ENCODE data around the gene MSH4.
"Not testable (repeated sequence)": the region's sequence is repeated elsewhere in the genome, so short reads cannot be mapped to it uniquely, and the experiment has no call there.

Gene MSH4

GRCh38 chr1:75811211-75811981, 14.7 kb downstream of the MSH4 start:
- TF ChIP-seq CTCF (IDR thresholded peaks at IDR 0.05; ENCODE audit: low read depth, low read length, poor library complexity, severe bottlenecking): no peak
- TF ChIP-seq EZH2phosphoT487 (IDR thresholded peaks at IDR 0.05; ENCODE audit: borderline replicate concordance, low read length): no peak
- no peaks in the 10 kb centered on the region for H3K27me3 ChIP-seq (ENCODE audit: control insufficient read depth, low read length)
- H3K79me2 ChIP-seq (ENCODE audit: control insufficient read depth, low read length): no peaks in the 10 kb centered on the region
- no peaks in the 10 kb centered on the region for H4K20me1 ChIP-seq (ENCODE audit: control insufficient read depth, insufficient read depth, low read depth, low read length)
- H3F3A ChIP-seq (ENCODE audit: control insufficient read depth, insufficient read depth): no peaks in the 10 kb centered on the region
- H3K36me3 ChIP-seq (ENCODE audit: control insufficient read depth, low read length): no peaks in the 10 kb centered on the region
- H3K4me2 ChIP-seq (ENCODE audit: low read length): no peak overlapping the region
- H3K27ac ChIP-seq (ENCODE audit: low read depth, low read length): no peak overlapping the region
- H3K4me1 ChIP-seq (ENCODE audit: control insufficient read depth, low read length): no peaks in the 10 kb centered on the region
- H3K9me3 ChIP-seq (ENCODE audit: control insufficient read depth, insufficient read depth, low read length): no peaks in the 10 kb centered on the region
- no peak overlapping the region for H3K4me3 ChIP-seq (ENCODE audit: low read length)
- no peaks in the 10 kb centered on the region for H3K9me2 ChIP-seq (replicated peaks; ENCODE audit: control insufficient read depth, low read length)

- TF ChIP-seq EZH2phosphoT487 (IDR thresholded peaks at IDR 0.05; ENCODE audit: borderline replicate concordance, low read length): no peak
- TF ChIP-seq CTCF (IDR thresholded peaks at IDR 0.05; ENCODE audit: low read depth, low read length, poor library complexity, severe bottlenecking): no peak
- Histone ChIP-seq H3K79me2 (ENCODE audit: control insufficient read depth, low read length) (no peaks in the 10 kb centered on the region), H3K9me3 (ENCODE audit: control insufficient read depth, insufficient read depth, low read length) (no peaks in the 10 kb centered on the region), H3F3A (ENCODE audit: control insufficient read depth, insufficient read depth) (no peaks in the 10 kb centered on the region), H3K9me2 (replicated peaks; ENCODE audit: control insufficient read depth, low read length) (no peaks in the 10 kb centered on the region), H3K4me1 (ENCODE audit: control insufficient read depth, low read length) (no peaks in the 10 kb centered on the region), H3K36me3 (ENCODE audit: control insufficient read depth, low read length) (no peaks in the 10 kb centered on the region), H3K27ac (ENCODE audit: low read depth, low read length) (no peak overlapping the region), H3K4me2 (ENCODE audit: low read length) (no peak overlapping the region), H3K4me3 (ENCODE audit: low read length) (no peak overlapping the region), H4K20me1 (ENCODE audit: control insufficient read depth, insufficient read depth, low read depth, low read length) (no peaks in the 10 kb centered on the region), H3K27me3 (ENCODE audit: control insufficient read depth, low read length) (no peaks in the 10 kb centered on the region)
Measured at GRCh38 chr1:75812065-75812464, 15.4 kb downstream of the MSH4 start.

GRCh38 chr1:75823596-75823995, 26.9 kb downstream of the MSH4 start:
- not testable (repeated sequence) for H3K79me2 ChIP-seq (ENCODE audit: control insufficient read depth, low read length); H3K4me1 ChIP-seq (ENCODE audit: control insufficient read depth, low read length)

GRCh38 chr1:75836528-75837100, 39.9 kb downstream of the MSH4 start:
- H3K4me3 ChIP-seq (ENCODE audit: low read length): no peak overlapping the region
- no peaks in the 10 kb centered on the region for H3K9me2 ChIP-seq (replicated peaks; ENCODE audit: control insufficient read depth, low read length)
- H3K4me1 ChIP-seq (ENCODE audit: control insufficient read depth, low read length): no peaks in the 10 kb centered on the region
- 0 out of 2 replicates have a peak, but pooled peaks cover 2% of the 10 kb centered on the region for H3K27me3 ChIP-seq (ENCODE audit: control insufficient read depth, low read length)
- H3K9me3 ChIP-seq (ENCODE audit: control insufficient read depth, insufficient read depth, low read length): no peaks in the 10 kb centered on the region
- H3K79me2 ChIP-seq (ENCODE audit: control insufficient read depth, low read length): no peaks in the 10 kb centered on the region
- no peak overlapping the region for H3K4me2 ChIP-seq (ENCODE audit: low read length)
- no peak for TF ChIP-seq EZH2phosphoT487 (IDR thresholded peaks at IDR 0.05; ENCODE audit: borderline replicate concordance, low read length)
- no peak for TF ChIP-seq CTCF (IDR thresholded peaks at IDR 0.05; ENCODE audit: low read depth, low read length, poor library complexity, severe bottlenecking)
- H3F3A ChIP-seq (ENCODE audit: control insufficient read depth, insufficient read depth): no peaks in the 10 kb centered on the region
- H3K36me3 ChIP-seq (ENCODE audit: control insufficient read depth, low read length): no peaks in the 10 kb centered on the region
- no peaks in the 10 kb centered on the region for H4K20me1 ChIP-seq (ENCODE audit: control insufficient read depth, insufficient read depth, low read depth, low read length)
- no peak overlapping the region for H3K27ac ChIP-seq (ENCODE audit: low read depth, low read length)

More at GRCh38 chr1:75823596-75823995, 26.9 kb downstream of the MSH4 start:
- not testable (repeated sequence) for H3K9me2 ChIP-seq (replicated peaks; ENCODE audit: control insufficient read depth, low read length); H3K4me3 ChIP-seq (ENCODE audit: low read length); H3K36me3 ChIP-seq (ENCODE audit: control insufficient read depth, low read length); H3K9me3 ChIP-seq (ENCODE audit: control insufficient read depth, insufficient read depth, low read length); H3K27ac ChIP-seq (ENCODE audit: low read depth, low read length); H3F3A ChIP-seq (ENCODE audit: control insufficient read depth, insufficient read depth); H4K20me1 ChIP-seq (ENCODE audit: control insufficient read depth, insufficient read depth, low read depth, low read length); H3K4me2 ChIP-seq (ENCODE audit: low read length); H3K27me3 ChIP-seq (ENCODE audit: control insufficient read depth, low read length)

Measured in DOHH2 (cell line).